Brain microvascular endothelial cell (primary cell): ENCODE results near the gene SHISA9.

Experiments
- DNase-seq: peaks from one replicate; pipeline ENCODE4 v3.0.0-alpha.2; 2020
- H3K27ac ChIP-seq: fragments of 250-450 bp; sonication (Bioruptor Pico); 2 replicates; pipeline ENCODE4 v1.5.1; 2020; ENCODE audit warnings: mild to moderate bottlenecking, moderate library complexity
- H3K27me3 ChIP-seq: fragments of 250-450 bp; sonication (Bioruptor Pico); replicated peaks from 2 replicates; pipeline ENCODE4 v1.5.1; 2020; ENCODE audit warnings: mild to moderate bottlenecking
- H3K36me3 ChIP-seq: fragments of 250-450 bp; sonication (Bioruptor Pico); replicated peaks from 2 replicates; pipeline ENCODE4 v1.5.1; 2020; ENCODE audit warnings: mild to moderate bottlenecking
- H3K4me3 ChIP-seq: 2 replicates; pipeline ENCODE4 v1.5.1; 2011; ENCODE audit warnings: low read depth, mild to moderate bottlenecking, control low read depth, low read length, moderate library complexity
- CTCF ChIP-seq: IDR thresholded peaks from 2 replicates; pipeline ENCODE4 v1.5.1; 2011; ENCODE audit warnings: low read depth, mild to moderate bottlenecking, moderate library complexity, low read length, control low read depth, inconsistent platforms; ENCODE audit errors: missing control alignments
- in situ Hi-C: cut with HindIII; loops from 2 replicates; pipeline ENCODE4 v1.10.0; 2017; ENCODE audit warnings: low sequenced_read_pairs, low pct_ligation_motif_present

The SHISA9 gene

DNA sequence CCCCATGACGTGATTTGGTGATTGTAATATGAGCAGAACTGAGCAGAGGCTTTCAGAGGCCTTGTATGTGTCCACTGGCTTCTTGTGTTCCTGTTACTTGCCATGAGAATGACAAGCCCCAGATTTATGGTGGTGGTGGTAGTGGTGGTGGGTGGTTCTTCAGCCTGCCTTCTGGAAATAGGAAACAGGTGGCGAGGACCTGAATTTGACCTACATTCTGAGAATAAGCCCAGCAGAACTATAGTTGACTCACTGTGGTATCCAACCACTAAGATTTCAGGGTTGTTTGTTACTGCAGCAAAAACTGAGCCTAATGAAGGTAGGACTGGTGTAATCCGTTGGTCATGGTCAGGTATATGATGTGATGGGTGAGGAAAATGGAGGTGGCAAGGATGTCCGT, 93.0 kb downstream of the SHISA9 start:
- in situ Hi-C loops = no loop called here
- no peak for DNase-seq

DNA sequence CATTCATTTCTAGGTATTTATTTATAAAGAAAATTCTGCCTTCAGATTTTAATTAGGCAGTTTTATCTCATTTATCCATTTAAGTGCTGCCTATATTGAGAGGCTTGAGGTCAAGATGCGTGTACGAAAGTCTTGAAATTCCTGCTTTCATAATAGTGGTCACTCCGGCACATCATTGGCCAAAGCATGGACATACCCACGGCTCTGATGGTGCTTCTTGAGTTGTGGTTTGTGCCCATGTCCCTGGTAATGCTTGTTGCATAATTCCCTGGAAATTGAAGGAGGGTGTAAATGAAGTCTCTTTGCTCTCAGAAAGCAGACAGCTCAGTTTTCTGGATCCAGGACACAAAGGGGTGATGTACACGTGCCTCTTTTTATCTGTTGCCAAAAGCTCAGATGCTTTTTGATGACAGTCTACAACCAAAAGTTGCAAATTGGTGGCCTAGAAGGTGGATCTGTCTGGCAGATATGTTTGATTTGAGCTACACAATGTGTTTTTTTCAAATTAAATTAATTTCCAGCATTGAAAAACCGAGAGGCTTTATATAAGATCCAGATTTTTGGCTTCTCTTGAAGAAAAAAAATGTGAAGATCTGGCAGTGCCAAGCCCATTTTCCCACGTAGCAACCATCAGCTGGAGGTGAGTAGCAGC, 94.4 kb downstream of the SHISA9 start:
- in situ Hi-C loops = no loop called here
- Histone ChIP-seq H3K27ac (no peak overlapping the region), H3K36me3 (no peaks in the 10 kb centered on the region), H3K27me3 (no peaks in the 10 kb centered on the region), H3K4me3 (no peak overlapping the region)
- DNase-seq = no peak
- no peak for TF ChIP-seq CTCF

More for the DNA sequence above, 93.0 kb downstream of the SHISA9 start:
- Histone ChIP-seq H3K36me3 (no peaks in the 10 kb centered on the region), H3K27me3 (no peaks in the 10 kb centered on the region), H3K27ac (no peak overlapping the region), H3K4me3 (no peak overlapping the region)
- no peak for TF ChIP-seq CTCF

DNA sequence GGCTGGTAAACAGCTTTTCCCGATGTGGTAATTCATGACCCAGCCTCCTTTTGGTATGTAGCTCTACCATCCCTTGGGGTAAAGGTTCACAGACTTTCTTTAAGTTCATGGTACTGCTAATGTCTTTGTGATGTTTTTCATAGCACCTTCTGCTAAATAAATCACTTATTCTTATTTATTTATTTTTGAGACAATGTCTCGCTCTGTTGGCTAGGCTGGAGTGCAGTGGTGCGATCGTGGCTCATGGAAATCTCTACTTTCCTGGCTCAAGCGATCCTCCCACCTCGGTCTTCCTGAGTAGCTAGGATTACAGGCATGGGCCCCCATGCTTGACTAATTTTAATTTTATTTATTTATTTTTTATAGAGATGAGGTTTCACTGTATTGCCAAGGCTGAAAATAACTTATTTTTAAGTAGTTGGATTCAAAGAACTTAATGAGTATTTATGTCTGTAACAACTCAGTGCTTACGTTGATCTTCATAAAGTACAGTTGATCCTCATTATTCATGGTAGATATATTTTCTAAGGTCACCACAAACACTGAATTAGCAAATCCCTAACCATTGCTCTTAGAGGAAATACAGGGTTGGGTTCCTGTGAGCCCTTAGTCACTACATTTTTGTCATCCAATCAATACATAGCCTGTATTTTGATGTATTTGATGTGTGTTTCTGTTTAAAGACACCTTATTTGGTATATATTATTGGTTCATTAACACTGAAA, 97.1 kb downstream of the SHISA9 start:
- Histone ChIP-seq H3K36me3 (no peaks in the 10 kb centered on the region), H3K27me3 (no peaks in the 10 kb centered on the region), H3K27ac (no peak overlapping the region), H3K4me3 (no peak overlapping the region)
- in situ Hi-C loops = no loop called here
- no peak for TF ChIP-seq CTCF
- DNase-seq = no peak

DNA sequence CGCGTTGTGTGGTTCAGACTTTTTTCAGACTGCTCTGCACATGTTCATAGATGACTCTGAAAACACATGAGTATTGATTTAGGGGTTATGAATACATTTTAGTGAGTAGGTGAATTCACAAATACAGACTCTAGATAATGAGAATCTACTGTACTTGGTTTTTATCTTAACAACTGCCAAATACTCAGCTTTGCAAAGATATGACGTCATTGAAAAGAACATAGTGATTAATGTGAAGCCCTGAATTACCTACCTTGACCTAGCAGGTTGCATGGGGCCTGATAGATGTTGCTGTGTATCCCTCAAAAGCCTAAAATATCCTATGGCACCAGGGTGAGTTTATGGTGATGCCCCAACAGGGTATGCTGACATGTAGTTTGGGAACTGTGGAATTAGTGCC, 98.0 kb downstream of the SHISA9 start:
- H3K27me3 ChIP-seq = no peaks in the 10 kb centered on the region
- no peak overlapping the region for H3K27ac ChIP-seq
- no peaks in the 10 kb centered on the region for H3K36me3 ChIP-seq
- TF ChIP-seq CTCF = no peak
- in situ Hi-C loops = no loop called here
- H3K4me3 ChIP-seq = no peak overlapping the region
- no peak for DNase-seq

- in situ Hi-C loops = no loop called here
- no peak for TF ChIP-seq CTCF
- no peak for DNase-seq
- Histone ChIP-seq H3K27ac (no peak overlapping the region), H3K4me3 (no peak overlapping the region), H3K36me3 (no peaks in the 10 kb centered on the region), H3K27me3 (no peaks in the 10 kb centered on the region)
Measured at GRCh38 chr16:13005721-13006247, 104.4 kb downstream of the SHISA9 start.
